HG02642 (cell line): Measurements from ENCODE around the gene APLP1.
A peak's percentile ranks its signal among the peaks of the same experiment; 100 is the strongest.
"Not testable (repeated sequence)": the region's sequence is repeated elsewhere in the genome, so short reads cannot be mapped to it uniquely, and the experiment has no call there.

Experiments used
- ATAC-seq: cut with Tn5 transposase; IDR thresholded peaks from one replicate; pipeline ENCODE4 v1.9.1; 2021; ENCODE audit warnings: mild to moderate bottlenecking; ENCODE audit not compliant: unreplicated experiment, poor library complexity

The APLP1 gene

GRCh38 chr19:35868172-35868822 is at the start of gene APLP1:
APLP1 (plus strand) TSS chr19:35868574; CDS start chr19:35868637, 63 bp downstream.
- peak; percentile 54 for ATAC-seq

DNA sequence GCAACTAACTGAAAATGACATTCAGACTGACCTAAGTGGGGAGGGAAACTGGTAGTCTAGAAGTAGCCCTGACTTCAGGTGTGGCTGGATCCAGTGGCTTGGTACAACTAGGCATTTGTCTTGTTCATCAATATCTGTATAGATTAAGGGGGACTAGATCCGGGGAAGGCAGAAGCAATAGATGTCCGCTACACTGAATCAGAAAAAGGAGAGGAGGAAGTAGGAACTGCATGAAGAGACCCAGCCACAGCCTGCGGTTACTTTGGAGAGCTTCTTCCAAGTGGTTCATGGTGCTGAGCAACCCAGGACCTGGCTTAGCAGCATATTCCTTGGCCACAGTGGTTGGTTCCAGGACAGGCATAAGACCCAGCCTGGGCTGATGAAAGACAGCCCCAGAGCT is 45.8 kb upstream of the APLP1 start:
- ATAC-seq, result no peak

DNA sequence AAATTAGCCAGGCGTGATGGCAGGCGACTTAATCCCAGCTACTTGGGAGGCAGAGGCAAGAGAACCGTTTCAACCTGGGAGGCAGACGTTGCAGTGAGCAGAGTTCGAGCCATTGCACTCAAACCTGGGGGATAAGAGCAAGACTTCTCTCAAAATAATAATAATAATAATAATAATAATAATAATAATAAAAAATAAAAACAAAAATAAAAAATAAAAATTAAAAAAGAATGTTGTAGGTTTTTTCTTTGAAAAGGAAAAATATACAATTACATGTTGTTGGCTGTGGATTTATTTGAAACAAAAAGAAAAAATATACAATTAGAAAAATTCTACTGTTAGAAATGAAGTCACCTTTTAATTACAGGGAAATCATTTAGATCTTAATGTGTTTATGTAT is 44.2 kb upstream of the APLP1 start:
- ATAC-seq, result no peak

DNA sequence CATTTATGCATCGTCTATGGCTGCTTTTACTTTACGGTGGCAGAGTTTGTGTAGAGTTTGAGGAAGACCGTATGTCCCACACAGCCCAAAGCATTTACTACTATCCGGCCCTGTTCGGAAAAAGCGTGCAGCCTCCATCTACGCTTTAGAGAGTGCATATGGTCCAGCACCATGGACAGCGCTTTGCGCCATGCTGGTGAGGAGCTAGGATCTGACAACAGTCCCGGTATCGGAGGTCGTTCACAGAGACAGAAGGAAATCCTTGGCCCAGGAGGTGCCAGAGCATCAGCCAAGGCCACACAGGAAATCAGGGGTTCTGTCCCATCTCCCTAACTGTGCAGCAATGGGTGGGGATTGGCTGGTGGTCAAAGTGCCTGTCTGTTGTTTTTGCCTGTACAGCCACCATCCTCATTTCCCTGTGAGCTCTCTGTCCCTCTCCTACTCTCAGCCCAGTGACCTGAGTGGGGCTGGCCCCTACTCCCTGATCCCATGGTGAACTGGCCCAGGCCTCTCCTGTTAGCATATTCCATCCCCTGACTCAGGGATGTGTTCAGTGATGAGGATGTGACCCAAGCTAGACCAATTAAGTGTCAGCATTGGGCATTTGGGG is 39.6 kb upstream of the APLP1 start:
- no peak for ATAC-seq

- ATAC-seq, result no peak
Measured at GRCh38 chr19:35830986-35831385, 37.4 kb upstream of the APLP1 start.

DNA sequence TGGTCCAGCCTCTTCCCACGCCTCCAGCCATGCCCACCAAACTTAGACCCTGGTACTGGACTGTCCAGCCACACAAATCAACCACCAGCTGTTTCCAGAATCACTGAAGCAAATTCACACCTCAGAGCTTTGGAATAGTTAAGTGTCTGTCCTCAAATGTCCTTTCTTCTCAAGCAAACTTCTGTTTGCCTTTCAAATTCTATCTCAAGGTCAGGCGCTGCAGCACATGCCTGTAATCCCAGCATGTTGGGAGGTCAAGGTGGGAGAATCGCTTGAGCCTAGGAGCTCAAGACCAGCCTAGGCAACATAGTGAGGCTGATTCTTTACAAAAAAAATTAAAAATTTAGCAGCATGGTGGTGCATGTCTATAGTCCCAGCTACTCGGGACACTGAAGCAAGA is 36.3 kb upstream of the APLP1 start:
- ATAC-seq, result no peak

GRCh38 chr19:35833972-35834371 is 34.4 kb upstream of the APLP1 start:
- ATAC-seq, result no peak

- not testable (repeated sequence) for ATAC-seq
Measured at GRCh38 chr19:35836096-35836495, 32.3 kb upstream of the APLP1 start.

DNA sequence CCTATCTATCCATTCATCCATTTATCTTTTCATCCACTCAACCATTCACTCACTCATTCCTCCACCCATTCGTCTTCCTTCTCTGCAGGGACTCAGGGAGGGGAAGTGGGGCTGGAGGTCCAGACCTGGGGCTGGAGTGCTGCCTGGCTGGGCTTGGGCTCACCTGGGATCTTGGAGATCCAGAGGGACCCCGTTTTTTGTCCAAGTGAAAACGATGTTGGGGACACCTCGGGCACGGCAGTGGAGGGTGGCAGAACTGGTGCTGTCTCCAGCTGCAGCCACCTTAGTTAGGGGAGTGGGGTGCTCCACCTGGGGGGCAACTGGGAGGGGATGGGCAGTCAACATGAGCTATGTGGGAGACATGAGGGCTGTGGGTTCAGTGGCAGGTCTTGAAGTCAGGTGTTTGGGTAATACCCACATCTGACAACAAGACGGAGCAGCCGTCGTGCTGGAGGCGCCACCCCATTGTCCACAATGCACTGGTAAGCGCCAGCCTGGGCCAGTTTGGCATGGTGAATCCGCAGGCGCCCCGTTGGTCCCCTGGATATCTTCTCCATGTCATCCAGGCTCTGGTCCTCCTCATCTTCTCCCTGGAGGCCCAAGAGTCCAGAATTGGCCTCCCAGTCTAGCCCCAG is 26.3 kb upstream of the APLP1 start:
- no peak for ATAC-seq

- ATAC-seq, result no peak
Measured at GRCh38 chr19:35842666-35843272, 25.6 kb upstream of the APLP1 start.

- no peak for ATAC-seq
Measured at GRCh38 chr19:35843676-35844481, 24.5 kb upstream of the APLP1 start.

- no peak for ATAC-seq
Measured at GRCh38 chr19:35844482-35845214, 23.7 kb upstream of the APLP1 start.

DNA sequence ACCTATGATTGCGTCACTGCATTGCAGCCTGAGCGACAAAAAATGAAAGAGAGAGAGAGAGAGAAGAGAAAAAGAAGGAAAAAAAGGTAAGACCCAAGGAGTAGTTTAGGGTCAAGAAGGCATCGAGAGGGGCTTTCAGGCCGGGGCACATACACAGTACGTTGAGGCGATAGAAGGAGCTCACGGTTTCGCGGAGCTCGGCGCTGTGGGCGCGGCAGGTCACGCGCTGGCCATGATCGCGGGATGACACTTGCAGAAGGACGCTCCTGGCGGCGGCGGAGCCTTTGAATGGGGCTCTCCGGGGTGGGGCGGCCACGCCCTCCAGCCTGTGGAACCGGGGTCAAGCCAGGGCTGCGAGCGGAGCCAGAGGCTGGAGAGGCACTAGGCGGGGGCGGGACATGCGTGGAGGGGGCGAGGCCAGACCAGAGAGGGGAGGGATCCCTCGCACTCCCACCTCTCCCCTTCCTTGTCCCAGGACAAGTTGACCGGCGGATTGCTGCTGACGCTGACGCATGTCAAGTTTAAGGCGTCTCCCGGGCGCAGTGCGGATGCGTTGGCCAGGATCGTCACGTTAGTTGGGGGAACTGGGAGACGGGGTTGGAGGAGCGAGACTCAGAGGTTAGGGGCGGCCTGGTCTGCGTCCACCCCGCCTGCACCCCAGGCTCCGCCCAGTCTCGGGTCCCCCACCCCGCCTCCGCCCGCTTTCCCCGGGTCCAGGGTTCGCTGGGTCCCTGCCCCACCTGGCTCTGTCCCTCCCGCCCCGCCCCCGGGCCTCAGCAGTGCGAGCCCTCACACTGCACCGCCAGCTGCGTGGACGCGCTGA is 22.9 kb upstream of the APLP1 start:
- no peak for ATAC-seq

GRCh38 chr19:35846038-35846668 is 22.2 kb upstream of the APLP1 start:
- no peak for ATAC-seq

DNA sequence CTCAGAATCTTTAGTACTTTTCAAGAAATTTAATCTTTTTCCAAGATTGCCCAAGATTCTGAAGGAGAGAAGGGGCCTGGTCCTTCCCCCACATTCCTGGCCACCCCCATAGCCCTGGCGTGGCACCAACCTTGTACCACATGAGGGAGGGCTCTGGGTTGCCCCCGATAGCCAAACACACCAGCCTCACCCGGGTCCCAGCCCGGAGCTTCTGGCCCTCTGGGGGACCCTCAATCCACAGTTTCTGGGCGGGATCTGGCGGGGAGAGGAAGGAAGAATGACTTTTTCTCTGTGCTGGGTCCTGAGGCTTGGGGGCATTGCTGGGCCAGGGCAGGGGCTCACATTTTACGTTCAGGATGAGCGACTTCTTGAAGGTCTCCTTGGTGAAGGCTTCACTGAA is 20.5 kb upstream of the APLP1 start:
- ATAC-seq, result no peak

- no peak for ATAC-seq
Measured at GRCh38 chr19:35848486-35848885, 19.9 kb upstream of the APLP1 start.

- no peak for ATAC-seq
Measured at GRCh38 chr19:35848919-35849505, 19.4 kb upstream of the APLP1 start.
